ENCODE data around the gene PHRF1.

Gene PHRF1

DNA sequence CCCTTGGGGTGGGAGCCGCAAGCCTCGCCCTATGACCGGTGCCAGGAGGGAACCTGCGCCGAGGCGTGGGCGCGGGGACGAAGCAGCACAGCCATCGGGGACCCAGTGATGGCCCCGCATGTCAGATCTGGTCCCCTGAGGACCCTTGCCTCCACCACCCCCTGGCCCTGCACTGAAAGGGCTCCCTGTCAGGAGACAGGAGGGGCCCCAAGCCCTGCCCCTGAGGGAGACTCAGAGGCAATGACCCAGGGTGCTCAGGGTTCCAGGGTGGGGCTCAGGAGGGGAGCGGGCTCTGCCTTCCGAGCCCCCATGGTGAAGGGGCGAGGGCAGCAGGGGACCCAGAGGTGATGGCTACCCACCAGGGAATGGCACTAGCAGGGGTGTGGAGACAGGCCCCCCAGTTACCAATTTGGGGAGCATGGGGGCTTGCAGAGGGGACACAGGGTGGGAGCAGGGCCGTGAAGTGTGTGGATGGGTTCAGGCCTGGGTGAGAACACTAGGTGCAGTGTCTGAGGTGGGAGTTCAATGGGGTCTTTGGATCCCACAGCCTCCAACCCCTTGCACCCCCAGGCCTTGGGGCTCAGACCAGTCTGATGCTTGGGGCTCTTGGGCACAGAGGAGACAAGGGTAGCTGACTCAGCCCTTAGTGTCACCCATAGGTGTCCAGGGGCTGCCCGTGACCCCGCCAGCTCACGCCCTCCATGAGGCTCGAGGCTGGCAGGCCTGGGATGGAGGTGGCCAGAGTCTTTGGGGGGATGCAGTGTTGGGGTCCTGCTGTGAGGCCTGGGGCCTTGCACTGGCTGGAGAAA lies 38.4 kb upstream of the PHRF1 start:
- DNase-seq (ENCODE audit: low read depth), result no peak

DNA sequence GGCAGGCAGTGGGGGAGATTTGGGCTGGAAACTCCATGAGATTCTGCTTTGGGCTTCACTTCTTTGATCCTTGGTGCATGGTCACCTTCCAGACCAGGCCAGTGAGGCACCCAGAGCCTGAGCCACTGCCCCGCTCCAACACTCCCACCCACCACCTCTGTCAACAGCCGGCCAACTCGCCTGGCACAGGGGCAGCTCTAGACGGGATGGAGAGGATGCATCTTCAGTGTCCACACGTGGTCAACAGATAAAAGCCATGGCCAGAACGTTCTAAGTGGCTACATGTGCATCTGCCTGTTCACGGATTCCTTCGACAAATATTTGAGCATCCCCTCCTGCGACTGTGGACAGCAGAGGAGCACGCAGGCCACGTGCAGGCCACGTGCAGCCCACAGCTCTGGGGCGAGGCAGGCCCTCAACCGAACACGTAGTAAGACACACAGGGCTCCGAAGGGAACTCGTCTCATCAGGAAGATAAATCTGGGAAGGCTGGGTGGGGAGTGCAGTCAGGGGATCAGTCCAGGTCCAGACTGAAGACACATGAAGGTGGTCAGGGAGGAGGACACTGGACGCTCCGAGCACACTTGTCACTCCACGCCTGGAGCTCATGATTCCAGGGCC lies 37.7 kb upstream of the PHRF1 start:
- DNase-seq (ENCODE audit: low read depth), result no peak

GRCh38 chr11:539971-540481 lies 36.2 kb upstream of the PHRF1 start:
- no peak for DNase-seq (ENCODE audit: low read depth)

DNA sequence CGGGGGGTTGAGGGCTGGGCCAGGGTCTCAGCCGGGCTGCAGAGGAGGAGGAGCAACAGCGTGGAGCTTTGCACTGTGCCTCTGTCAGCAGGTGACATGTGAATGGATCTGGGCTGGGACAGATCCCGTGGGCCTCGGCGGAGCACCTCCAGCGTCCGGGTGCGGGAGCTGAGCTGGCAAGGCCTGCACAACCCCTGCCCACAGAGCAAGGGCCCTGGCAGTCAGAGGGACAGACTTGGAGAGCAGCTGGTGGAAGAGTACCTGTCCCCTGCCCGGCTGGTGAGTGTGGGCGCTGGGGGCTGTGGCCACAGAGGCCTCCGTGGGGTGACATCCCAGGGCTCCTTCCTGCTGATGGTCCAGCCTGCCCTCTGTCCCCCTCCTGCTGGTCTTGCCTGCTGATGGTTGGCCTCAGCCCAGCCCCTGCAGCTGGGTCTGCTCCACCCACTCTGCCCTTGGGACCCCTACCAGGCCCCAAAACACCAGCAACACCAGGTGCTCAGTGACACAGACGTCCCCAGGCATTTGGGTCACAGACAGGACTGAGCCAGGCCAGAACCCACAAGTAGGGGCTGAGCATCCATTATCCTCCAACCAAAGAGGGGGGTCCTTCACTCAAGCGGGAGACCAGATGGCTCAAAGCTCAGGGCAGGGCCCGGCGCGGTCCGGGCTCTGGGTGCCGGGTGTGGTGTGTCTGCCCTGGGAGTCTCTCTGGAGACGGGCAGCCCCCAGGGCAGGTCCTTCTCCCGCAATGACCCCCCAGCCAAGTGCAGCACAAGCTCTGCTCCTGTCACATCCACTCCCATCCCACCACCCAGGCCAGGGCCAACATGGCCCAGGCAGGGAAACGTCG lies 35.5 kb upstream of the PHRF1 start:
- DNase-seq (ENCODE audit: low read depth), result no peak

GRCh38 chr11:541433-541885 lies 34.8 kb upstream of the PHRF1 start:
- DNase-seq (ENCODE audit: low read depth), result no peak

DNA sequence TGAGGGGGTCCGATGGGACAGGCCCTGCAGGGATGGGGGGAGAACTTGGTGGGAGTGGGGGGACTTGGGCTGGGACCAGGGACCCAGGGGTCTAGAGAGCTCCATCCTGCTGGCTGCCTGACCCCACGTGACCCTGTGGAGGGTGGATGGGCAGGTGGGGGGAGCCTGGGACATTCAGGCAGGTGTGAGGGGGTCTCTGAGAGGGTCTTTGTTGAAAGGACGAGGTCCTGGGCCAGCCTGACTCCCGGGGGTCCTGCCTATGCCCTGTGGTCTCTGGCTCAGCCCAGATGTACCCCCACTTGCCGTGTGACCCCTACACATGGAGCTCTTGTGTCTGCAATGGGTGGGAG lies 31.5 kb upstream of the PHRF1 start:
- no peak for DNase-seq (ENCODE audit: low read depth)

GRCh38 chr11:545171-545570 lies 31.1 kb upstream of the PHRF1 start:
- no peak for DNase-seq (ENCODE audit: low read depth)

DNA sequence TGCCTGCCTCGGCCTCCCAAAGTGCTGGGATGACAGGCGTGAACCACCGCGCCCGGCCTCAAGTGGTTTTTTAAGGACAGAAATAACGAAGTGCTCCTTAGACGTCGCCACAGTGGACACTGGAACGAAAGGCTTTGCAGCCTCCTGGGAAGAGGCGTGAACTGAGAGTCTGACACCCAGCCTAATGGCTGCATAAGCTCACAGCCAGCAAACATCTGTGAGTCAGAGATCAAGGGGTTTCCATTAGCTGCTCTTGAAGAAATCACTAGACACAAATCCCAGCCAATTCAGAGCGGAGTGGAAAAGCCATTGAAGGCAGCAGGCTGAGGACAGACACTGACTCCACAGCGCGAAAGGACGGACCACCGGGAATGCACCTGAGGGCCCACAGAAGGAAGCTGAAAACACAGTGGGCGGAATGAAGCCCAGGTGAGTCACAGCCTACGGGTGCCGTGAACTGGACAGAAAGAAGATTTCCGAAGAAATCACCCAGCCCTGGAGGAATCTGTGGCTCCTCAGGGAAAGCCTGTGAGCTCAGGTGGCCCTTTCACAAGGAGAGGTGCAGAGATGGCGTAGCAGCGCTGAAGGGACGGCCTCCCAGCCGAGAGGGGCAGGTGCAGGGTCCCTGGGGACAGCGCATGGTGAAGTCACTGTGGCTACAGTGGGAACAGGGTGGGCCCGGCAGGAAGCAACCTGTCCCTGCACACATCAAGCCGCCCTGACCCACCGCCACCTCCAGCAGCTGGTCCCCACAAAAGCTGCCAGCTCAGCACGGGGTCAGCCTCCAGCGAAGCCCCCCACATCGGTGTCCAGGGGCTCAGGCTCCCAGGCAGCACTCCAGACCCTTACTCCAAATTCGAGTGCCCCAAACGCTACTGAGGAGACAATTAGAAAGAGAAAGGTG lies 27.3 kb upstream of the PHRF1 start:
- no peak for DNase-seq (ENCODE audit: low read depth)

DNA sequence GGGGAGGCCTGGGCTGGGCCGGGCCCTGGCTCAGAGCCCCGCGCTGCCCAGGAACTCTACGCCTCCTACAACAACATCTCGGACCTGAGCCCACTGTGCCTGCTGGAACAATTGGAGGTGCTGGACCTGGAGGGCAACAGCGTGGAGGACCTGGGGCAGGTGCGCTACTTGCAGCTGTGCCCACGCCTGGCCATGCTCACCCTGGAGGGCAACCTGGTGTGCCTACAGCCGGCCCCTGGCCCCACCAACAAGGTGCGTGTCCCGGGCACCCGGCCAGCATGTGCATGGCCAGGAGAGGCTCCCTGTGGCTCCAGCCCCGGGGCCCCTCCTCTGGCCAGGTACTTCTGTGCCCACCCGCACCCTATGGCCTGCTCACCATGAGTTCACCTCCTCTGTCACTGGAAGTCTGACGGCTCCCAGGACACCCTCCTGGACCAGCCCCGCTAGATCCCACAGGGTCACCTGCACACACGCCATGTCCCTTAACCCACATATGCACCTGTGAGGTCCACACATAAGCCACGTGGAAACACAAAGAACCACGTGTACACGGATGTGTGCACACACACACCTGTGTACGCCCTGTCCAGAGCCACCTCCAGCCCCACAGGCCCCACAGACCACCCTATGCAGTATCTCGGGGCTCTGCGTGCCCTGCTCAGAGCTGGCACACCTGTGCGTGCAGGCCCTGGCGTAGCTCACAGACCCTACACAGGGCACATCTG lies 26.1 kb upstream of the PHRF1 start:
- DNase-seq (ENCODE audit: low read depth), result no peak

DNA sequence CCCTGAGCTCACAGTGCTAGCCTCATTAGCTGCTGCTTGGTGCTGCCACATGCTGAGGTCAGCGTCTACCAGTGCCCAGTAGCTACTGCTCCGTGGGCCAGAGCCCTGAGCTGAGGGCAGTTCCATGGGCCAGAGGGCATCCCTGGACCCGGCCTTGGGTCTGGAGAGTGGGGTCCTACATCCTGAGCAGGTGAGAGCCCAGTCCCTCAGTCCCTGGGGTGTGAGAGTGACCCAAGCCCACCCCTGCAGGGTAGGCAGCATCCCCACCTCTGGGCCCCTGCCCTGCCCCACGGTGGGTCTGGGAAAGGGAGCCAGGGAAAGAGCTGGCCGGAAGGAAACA lies 25.6 kb upstream of the PHRF1 start:
- DNase-seq (ENCODE audit: low read depth), result no peak

- no peak for DNase-seq (ENCODE audit: low read depth)
These were observed 25.1 kb upstream of the PHRF1 start for GRCh38 chr11:551131-551530.

GRCh38 chr11:551596-551995 lies 24.7 kb upstream of the PHRF1 start:
- DNase-seq (ENCODE audit: low read depth), result no peak

- no peak for DNase-seq (ENCODE audit: low read depth)
These were observed 22.9 kb upstream of the PHRF1 start for GRCh38 chr11:553083-553987.

GRCh38 chr11:553988-554340 lies 22.3 kb upstream of the PHRF1 start:
- DNase-seq (ENCODE audit: low read depth), result no peak

- DNase-seq (ENCODE audit: low read depth), result no peak
These were observed 21.6 kb upstream of the PHRF1 start for GRCh38 chr11:554428-555226.

DNA sequence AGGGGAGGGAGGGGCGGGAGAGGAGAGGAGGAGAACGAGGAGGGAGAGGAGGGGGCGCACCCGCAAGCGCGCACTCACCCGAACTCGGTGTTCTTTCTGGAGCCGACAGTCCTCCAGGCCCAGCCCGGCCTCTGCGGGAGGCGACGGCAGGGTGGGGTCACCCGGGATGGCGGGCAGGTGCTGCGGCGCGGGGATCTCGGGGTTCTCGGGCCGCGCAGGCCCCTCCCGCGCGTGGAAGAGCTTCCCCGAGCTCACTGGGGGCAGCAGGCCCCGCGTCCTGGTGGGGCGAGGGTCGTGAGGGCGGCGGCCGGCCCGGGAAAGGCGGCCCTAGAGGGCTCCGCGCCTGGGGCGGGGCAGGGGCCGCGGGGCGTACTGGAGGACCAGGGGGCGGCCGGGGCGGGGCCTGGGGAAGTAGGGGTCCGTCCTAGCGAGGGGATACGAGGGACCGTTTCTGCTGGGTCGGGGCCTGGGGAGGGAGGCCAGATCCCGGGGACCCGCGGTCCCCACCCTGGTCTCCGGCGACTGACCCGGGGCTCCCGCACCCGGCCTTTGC lies 21.0 kb upstream of the PHRF1 start:
- DNase-seq (ENCODE audit: low read depth), result no peak

DNA sequence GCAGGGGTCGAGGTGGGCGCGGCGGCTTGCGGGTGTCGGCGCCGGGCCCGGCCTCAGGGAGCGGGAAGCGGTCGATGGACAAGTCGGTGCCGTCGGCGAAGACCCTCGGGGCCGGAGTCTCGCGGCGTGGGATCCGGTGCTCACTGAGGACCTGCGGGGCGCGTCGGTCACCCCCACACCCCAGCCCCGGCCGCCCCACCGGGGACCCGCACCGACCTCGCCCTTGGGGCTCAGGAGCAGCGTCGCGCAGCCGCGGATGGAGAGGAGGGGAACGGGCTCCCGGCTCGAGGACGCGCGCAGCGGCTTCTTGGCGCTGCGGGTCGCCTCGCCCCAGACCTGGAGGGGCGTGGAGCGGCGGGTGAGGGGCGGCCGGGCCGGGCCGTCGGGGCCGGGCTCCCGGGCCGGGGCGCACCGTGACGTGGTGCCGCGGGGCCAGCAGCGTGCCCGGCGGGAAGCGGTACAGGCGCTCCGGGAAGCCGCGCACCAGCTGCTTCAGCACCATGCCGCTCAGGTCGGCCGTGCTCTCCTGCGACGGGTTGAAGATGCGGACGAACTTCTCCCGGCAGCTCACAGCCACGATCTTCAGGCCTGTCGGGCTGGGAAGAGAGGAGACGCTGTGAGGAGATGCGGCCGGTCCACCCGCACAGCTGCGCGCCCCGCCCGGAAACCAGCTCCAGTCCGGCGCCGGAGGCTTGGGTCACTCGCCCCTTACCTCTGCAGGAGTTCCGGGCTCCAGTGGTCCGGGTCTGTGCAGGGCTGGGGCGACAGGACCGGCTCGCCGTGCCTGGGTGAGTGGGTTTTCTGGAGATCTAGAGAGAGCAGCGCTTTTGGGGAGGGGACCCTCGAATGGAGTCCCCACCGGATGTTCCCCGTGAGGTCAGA lies 20.2 kb upstream of the PHRF1 start:
- DNase-seq (ENCODE audit: low read depth), result no peak

DNA sequence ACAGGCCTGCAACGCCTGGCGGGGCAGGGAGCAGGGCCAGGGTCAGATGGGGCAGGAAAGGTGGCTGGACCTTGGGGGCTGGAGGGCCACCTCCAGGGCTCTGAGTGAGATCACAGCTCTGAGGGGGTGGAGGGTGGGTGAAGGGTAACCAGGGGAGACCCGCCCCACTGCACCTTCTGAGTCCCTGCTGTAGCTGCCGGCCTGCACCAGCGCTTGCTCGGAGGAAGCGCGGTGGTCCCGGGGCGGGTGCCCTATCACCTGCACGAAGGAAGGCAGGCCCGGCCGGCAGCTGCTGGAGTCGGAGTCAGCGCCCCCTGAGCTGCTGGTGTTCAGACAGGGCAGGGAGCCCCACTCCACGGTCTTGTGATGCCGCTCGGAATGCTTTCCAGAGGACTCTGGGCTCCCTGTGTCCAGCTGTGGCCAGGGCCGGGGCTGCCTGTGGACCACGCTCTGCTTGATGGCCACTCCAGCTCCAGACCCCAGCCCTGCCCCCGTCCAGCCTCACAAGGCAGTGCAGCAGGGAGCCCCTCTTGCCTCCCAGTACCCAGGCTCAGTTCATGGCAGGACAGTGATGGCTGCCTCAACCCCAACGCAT lies 19.5 kb upstream of the PHRF1 start:
- DNase-seq (ENCODE audit: low read depth), result no peak

Data from GM04503 (cell line).